GM23338 (cell line): ENCODE data around the gene DTNA. TPM values are rescaled to one million over a fixed set of nuclear protein-coding genes. Genes with fewer than 3 reads are reported as not detected.

Experiments used
- ATAC-seq: fragments of 200-7000 bp; cut with Tn5 transposase; 3 replicates; pipeline ENCODE4 v1.9.1; 2020
- DNase-seq: peaks from one replicate; pipeline ENCODE4 v3.0.0-alpha.2; 2015; ENCODE audit warnings: low spot score
- H2AFZ ChIP-seq: fragments of 200-600 bp; sonication (generic); 2 replicates; pipeline ENCODE4 v1.8.0; 2016; ENCODE audit warnings: antibody characterized with exemption, mild to moderate bottlenecking, moderate library complexity
- H3F3A ChIP-seq: fragments of 200-600 bp; sonication (generic); replicated peaks from 2 replicates; pipeline ENCODE4 v1.8.0; 2017; ENCODE audit warnings: antibody characterized with exemption, mixed run types, low read depth
- H3K27ac ChIP-seq: fragments of 200-600 bp; sonication (generic); 2 replicates; pipeline ENCODE4 v1.6.1; 2016; ENCODE audit warnings: low read depth
- H3K27me3 ChIP-seq: fragments of 200-600 bp; sonication (generic); 2 replicates; pipeline ENCODE4 v1.8.0; 2016; ENCODE audit warnings: mild to moderate bottlenecking, mixed run types, moderate library complexity; ENCODE audit not compliant: insufficient read depth
- H3K36me3 ChIP-seq: fragments of 200-600 bp; sonication (generic); 2 replicates; pipeline ENCODE4 v1.8.0; 2016; ENCODE audit warnings: mild to moderate bottlenecking; ENCODE audit not compliant: insufficient read depth
- H3K4me1 ChIP-seq: fragments of 200-600 bp; sonication (generic); 2 replicates; pipeline ENCODE4 v1.8.0; 2016; ENCODE audit warnings: mild to moderate bottlenecking, moderate library complexity; ENCODE audit not compliant: insufficient read depth
- H3K4me2 ChIP-seq: fragments of 200-600 bp; sonication (generic); 2 replicates; pipeline ENCODE4 v1.7.1; 2017; ENCODE audit warnings: mixed run types
- H3K4me3 ChIP-seq: fragments of 200-600 bp; sonication (generic); 2 replicates; pipeline ENCODE4 v1.6.1; 2016; ENCODE audit warnings: mixed run types
- H3K79me2 ChIP-seq: fragments of 200-600 bp; sonication (generic); replicated peaks from 2 replicates; pipeline ENCODE4 v1.8.0; 2017; ENCODE audit warnings: mild to moderate bottlenecking; ENCODE audit not compliant: insufficient read depth
- H3K9me2 ChIP-seq: fragments of 200-600 bp; sonication (generic); 2 replicates; pipeline ENCODE4 v1.8.0; 2017; ENCODE audit not compliant: insufficient read depth
- H4K20me1 ChIP-seq: fragments of 200-600 bp; sonication (generic); replicated peaks from 2 replicates; pipeline ENCODE4 v1.8.0; 2017; ENCODE audit warnings: mild to moderate bottlenecking; ENCODE audit not compliant: insufficient read depth
- H3K27ac Mint-ChIP-seq: 2 replicates; pipeline ENCODE4 v1.8.0; 2020; ENCODE audit warnings: inconsistent platforms, mild to moderate bottlenecking, moderate library complexity, mixed read lengths
- H3K27me3 Mint-ChIP-seq: 3 replicates; pipeline ENCODE4 v1.8.0; 2022; ENCODE audit warnings: low read depth, mild to moderate bottlenecking, moderate library complexity, mixed read lengths, inconsistent platforms; ENCODE audit not compliant: insufficient read depth, poor library complexity
- H3K36me3 Mint-ChIP-seq: 3 replicates; pipeline ENCODE4 v1.8.0; 2021; ENCODE audit warnings: low read depth, mild to moderate bottlenecking, inconsistent platforms, moderate library complexity, mixed read lengths
- H3K4me1 Mint-ChIP-seq: 3 replicates; pipeline ENCODE4 v1.8.0; 2020; ENCODE audit warnings: mild to moderate bottlenecking, inconsistent platforms, mixed read lengths
- H3K4me3 Mint-ChIP-seq: 3 replicates; pipeline ENCODE4 v1.8.0; 2021; ENCODE audit warnings: moderate library complexity, mild to moderate bottlenecking, inconsistent platforms, mixed read lengths
- H3K9me3 Mint-ChIP-seq: 3 replicates; pipeline ENCODE4 v1.8.0; 2020; ENCODE audit warnings: moderate library complexity, mild to moderate bottlenecking, inconsistent platforms, mixed read lengths
- EZH2 ChIP-seq: fragments of 200-600 bp; sonication (generic); IDR thresholded peaks from one replicate; pipeline ENCODE4 v1.8.0; 2017; ENCODE audit warnings: antibody characterized with exemption, mild to moderate bottlenecking, low read depth; ENCODE audit not compliant: unreplicated experiment
- JUNB ChIP-seq: IDR thresholded peaks from one replicate; pipeline ENCODE4 v1.6.1; 2016; ENCODE audit warnings: antibody characterized with exemption; ENCODE audit not compliant: unreplicated experiment
- NANOG ChIP-seq: IDR thresholded peaks from 2 replicates; pipeline ENCODE4 v1.6.1; 2016; ENCODE audit warnings: antibody characterized with exemption, borderline replicate concordance
- POLR2AphosphoS5 ChIP-seq: IDR thresholded peaks from 2 replicates; pipeline ENCODE4 v1.6.1; 2016; ENCODE audit warnings: antibody characterized with exemption, low read depth
- ZNF114 ChIP-seq: fragments of 250-450 bp; sonication (Bioruptor Pico); IDR thresholded peaks from 2 replicates; pipeline ENCODE4 v1.5.0; 2020; ENCODE audit warnings: mild to moderate bottlenecking, moderate library complexity
- ZNF331 ChIP-seq: fragments of 250-450 bp; sonication (Bioruptor Pico); IDR thresholded peaks from 2 replicates; pipeline ENCODE4 v1.5.0; 2020; ENCODE audit warnings: low read depth, mild to moderate bottlenecking, moderate library complexity
- polyA plus RNA-seq: library from polyadenylated mRNA; unstranded; fragments of >200 nt; fragmentation: Nextera tagmentation; extraction: Ambion mirVana; gene quantifications from 2 replicates; pipeline ENCODE4 v1.2.1, GENCODE V29; 2016
- total RNA-seq: library from RNA; depleted of rRNA; stranded (reverse); fragments of >200 nt; shearing (Covaris generic); gene quantifications from 2 replicates; pipeline ENCODE4 v1.2.3, GENCODE V29; 2014
- TF ChIP-seq, protein P1 (sequence below): fragments of 250-450 bp; sonication (Bioruptor Pico); IDR thresholded peaks from 2 replicates; pipeline ENCODE4 v1.5.0; 2020; ENCODE audit warnings: mild to moderate bottlenecking, moderate library complexity
- TF ChIP-seq, protein P2 (sequence below): IDR thresholded peaks from one replicate; pipeline ENCODE4 v1.6.1; 2018; ENCODE audit warnings: antibody characterized with exemption; ENCODE audit not compliant: unreplicated experiment

The DTNA gene
- total and polyA plus RNA-seq, 2 experiments from 2014 or later, result 11.5 to 25.1 TPM

DNA sequence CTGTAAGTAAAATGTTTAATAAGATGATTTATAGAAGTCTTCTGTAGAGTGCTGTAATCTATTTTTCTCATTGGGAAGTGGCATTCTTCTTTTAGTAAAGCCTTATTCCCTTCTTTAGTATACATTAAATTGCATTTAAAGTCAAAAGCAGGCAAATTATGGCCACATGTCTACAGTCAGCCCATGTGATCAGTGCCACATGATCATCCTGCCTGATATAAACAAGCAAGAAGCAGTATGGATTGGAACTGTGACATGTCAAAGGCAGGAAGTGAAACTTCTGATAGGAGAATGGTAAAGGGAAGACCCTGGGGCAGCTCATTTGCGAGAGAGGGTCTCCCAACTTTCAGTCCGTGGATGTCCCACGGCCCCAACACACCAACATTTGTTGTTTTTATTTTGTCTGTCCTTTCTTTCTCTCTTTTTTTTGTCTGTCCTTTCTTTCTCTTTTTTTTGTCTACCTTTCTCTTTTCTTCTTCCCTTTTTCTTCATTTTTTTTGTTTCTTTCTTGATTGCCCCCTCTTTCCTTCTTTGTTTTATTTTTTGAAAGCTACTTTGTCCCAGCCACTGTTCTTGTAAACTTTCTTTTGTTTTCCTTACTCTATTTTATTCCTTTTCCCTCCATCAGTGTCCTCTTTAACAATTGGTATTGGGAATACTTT, 154.9 kb downstream of the DTNA start (continued):
- TF ChIP-seq, protein P1, sequence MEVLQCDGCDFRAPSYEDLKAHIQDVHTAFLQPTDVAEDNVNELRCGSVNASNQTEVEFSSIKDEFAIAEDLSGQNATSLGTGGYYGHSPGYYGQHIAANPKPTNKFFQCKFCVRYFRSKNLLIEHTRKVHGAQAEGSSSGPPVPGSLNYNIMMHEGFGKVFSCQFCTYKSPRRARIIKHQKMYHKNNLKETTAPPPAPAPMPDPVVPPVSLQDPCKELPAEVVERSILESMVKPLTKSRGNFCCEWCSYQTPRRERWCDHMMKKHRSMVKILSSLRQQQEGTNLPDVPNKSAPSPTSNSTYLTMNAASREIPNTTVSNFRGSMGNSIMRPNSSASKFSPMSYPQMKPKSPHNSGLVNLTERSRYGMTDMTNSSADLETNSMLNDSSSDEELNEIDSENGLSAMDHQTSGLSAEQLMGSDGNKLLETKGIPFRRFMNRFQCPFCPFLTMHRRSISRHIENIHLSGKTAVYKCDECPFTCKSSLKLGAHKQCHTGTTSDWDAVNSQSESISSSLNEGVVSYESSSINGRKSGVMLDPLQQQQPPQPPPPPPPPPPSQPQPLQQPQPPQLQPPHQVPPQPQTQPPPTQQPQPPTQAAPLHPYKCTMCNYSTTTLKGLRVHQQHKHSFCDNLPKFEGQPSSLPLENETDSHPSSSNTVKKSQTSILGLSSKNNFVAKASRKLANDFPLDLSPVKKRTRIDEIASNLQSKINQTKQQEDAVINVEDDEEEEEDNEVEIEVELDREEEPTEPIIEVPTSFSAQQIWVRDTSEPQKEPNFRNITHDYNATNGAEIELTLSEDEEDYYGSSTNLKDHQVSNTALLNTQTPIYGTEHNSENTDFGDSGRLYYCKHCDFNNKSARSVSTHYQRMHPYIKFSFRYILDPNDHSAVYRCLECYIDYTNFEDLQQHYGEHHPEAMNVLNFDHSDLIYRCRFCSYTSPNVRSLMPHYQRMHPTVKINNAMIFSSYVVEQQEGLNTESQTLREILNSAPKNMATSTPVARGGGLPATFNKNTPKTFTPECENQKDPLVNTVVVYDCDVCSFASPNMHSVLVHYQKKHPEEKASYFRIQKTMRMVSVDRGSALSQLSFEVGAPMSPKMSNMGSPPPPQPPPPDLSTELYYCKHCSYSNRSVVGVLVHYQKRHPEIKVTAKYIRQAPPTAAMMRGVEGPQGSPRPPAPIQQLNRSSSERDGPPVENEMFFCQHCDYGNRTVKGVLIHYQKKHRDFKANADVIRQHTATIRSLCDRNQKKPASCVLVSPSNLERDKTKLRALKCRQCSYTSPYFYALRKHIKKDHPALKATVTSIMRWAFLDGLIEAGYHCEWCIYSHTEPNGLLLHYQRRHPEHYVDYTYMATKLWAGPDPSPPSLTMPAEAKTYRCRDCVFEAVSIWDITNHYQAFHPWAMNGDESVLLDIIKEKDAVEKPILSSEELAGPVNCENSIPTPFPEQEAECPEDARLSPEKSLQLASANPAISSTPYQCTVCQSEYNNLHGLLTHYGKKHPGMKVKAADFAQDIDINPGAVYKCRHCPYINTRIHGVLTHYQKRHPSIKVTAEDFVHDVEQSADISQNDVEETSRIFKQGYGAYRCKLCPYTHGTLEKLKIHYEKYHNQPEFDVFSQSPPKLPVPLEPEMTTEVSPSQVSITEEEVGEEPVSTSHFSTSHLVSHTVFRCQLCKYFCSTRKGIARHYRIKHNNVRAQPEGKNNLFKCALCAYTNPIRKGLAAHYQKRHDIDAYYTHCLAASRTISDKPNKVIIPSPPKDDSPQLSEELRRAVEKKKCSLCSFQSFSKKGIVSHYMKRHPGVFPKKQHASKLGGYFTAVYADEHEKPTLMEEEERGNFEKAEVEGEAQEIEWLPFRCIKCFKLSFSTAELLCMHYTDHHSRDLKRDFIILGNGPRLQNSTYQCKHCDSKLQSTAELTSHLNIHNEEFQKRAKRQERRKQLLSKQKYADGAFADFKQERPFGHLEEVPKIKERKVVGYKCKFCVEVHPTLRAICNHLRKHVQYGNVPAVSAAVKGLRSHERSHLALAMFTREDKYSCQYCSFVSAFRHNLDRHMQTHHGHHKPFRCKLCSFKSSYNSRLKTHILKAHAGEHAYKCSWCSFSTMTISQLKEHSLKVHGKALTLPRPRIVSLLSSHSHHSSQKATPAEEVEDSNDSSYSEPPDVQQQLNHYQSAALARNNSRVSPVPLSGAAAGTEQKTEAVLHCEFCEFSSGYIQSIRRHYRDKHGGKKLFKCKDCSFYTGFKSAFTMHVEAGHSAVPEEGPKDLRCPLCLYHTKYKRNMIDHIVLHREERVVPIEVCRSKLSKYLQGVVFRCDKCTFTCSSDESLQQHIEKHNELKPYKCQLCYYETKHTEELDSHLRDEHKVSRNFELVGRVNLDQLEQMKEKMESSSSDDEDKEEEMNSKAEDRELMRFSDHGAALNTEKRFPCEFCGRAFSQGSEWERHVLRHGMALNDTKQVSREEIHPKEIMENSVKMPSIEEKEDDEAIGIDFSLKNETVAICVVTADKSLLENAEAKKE (CRISPR knock-in tag), result no peak
- TF ChIP-seq JUNB, result no peak

DNA sequence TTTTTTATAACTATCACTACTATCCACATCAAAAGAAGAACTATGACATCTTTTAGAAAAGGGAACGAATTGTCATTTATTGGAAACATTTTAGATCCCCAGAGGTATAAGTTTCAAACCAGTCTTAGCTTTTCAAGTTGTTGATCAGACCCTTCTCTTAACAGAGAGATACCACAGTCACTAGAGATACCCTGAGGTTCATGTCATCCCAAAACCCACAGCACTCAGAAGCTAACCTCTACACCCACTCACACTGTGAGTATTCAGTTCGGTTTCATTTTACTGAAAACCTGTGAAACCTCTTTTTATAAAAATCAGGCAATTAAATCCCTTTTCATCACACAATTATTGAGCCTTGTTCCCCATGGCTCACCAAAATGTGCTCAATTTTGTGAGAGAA, 156.2 kb downstream of the DTNA start:
- no peak for ATAC-seq
- Histone ChIP-seq H3K27ac (no peak overlapping the region), H3K9me2 (no peaks in the 10 kb centered on the region), H3F3A (no peaks in the 10 kb centered on the region), H3K4me2 (no peak overlapping the region), H3K27me3 (no peaks in the 10 kb centered on the region), H2AFZ (no peak overlapping the region), H3K4me3 (no peak overlapping the region), H4K20me1 (no peaks in the 10 kb centered on the region), H3K36me3 (no peaks in the 10 kb centered on the region), H3K4me1 (peaks cover 6% of the 10 kb centered on the region), H3K79me2 (no peaks in the 10 kb centered on the region)
- no peaks in the 10 kb centered on the region for H3K36me3 Mint-ChIP-seq
- no peaks in the 10 kb centered on the region for H3K27me3 Mint-ChIP-seq
- H3K9me3 Mint-ChIP-seq, result no peaks in the 10 kb centered on the region
- no peak overlapping the region for H3K4me3 Mint-ChIP-seq
- no peak overlapping the region for H3K27ac Mint-ChIP-seq
- no peak for DNase-seq
- H3K4me1 Mint-ChIP-seq, result 0 out of 3 replicates have a peak, but pooled peaks cover 2% of the 10 kb centered on the region
- no peak for TF ChIP-seq ZNF331 (CRISPR knock-in tag)
- TF ChIP-seq NANOG, result no peak
- TF ChIP-seq EZH2, result no peak
- TF ChIP-seq POLR2AphosphoS5, result no peak
- TF ChIP-seq ZNF114 (CRISPR knock-in tag), result no peak
- TF ChIP-seq JUNB, result no peak
- TF ChIP-seq, protein P2, sequence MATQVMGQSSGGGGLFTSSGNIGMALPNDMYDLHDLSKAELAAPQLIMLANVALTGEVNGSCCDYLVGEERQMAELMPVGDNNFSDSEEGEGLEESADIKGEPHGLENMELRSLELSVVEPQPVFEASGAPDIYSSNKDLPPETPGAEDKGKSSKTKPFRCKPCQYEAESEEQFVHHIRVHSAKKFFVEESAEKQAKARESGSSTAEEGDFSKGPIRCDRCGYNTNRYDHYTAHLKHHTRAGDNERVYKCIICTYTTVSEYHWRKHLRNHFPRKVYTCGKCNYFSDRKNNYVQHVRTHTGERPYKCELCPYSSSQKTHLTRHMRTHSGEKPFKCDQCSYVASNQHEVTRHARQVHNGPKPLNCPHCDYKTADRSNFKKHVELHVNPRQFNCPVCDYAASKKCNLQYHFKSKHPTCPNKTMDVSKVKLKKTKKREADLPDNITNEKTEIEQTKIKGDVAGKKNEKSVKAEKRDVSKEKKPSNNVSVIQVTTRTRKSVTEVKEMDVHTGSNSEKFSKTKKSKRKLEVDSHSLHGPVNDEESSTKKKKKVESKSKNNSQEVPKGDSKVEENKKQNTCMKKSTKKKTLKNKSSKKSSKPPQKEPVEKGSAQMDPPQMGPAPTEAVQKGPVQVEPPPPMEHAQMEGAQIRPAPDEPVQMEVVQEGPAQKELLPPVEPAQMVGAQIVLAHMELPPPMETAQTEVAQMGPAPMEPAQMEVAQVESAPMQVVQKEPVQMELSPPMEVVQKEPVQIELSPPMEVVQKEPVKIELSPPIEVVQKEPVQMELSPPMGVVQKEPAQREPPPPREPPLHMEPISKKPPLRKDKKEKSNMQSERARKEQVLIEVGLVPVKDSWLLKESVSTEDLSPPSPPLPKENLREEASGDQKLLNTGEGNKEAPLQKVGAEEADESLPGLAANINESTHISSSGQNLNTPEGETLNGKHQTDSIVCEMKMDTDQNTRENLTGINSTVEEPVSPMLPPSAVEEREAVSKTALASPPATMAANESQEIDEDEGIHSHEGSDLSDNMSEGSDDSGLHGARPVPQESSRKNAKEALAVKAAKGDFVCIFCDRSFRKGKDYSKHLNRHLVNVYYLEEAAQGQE, result no peak
